GM12892 (cell line): ENCODE results near the gene COL18A1.

Experiments used
- DNase-seq: peaks from one replicate; pipeline ENCODE4 v3.0.0; 2011; ENCODE audit not compliant: insufficient read length
- FAIRE-seq: peaks from 2 replicates; lab custom pipeline; 2011; peaks lifted over from hg19 to GRCh38; lab: Jason Lieb, UNC
- POLR2A ChIP-seq: IDR thresholded peaks from 2 replicates; pipeline ENCODE4 v1.6.1; 2011; ENCODE audit warnings: low read depth, low read length, control low read depth
- POLR2AphosphoS5 ChIP-seq: IDR thresholded peaks from 2 replicates; pipeline ENCODE4 v1.6.1; 2011; ENCODE audit warnings: low read depth, low read length, control low read depth
- TAF1 ChIP-seq: IDR thresholded peaks from 2 replicates; pipeline ENCODE4 v1.6.1; 2011; ENCODE audit warnings: low read depth, mild to moderate bottlenecking, control low read depth, low read length, borderline replicate concordance

Gene COL18A1

GRCh38 chr21:45477176-45478114, 72.5 kb downstream of the COL18A1 start:
- TF ChIP-seq POLR2A (no peak), POLR2AphosphoS5 (no peak), TAF1 (no peak)
- DNase-seq (no peak), FAIRE-seq (no peak)

- peak; percentile 69 for DNase-seq
- FAIRE-seq = peak; percentile 57
- no peak for TF ChIP-seq POLR2A
- no peak for TF ChIP-seq TAF1
- TF ChIP-seq POLR2AphosphoS5 = no peak
Observed at GRCh38 chr21:45478115-45478801, 73.3 kb downstream of the COL18A1 start.

GRCh38 chr21:45478816-45479669, 74.1 kb downstream of the COL18A1 start:
- no peak for TF ChIP-seq TAF1
- no peak for TF ChIP-seq POLR2AphosphoS5
- TF ChIP-seq POLR2A = no peak
- FAIRE-seq = peak; percentile 30

GRCh38 chr21:45479691-45480675, 75.0 kb downstream of the COL18A1 start:
- FAIRE-seq = no peak
- no peak for DNase-seq
- TF ChIP-seq POLR2AphosphoS5 (no peak), POLR2A (no peak), TAF1 (no peak)

More at GRCh38 chr21:45478816-45479669, 74.1 kb downstream of the COL18A1 start:
- no peak for DNase-seq

- no peak for DNase-seq
- FAIRE-seq = no peak
- no peak for TF ChIP-seq POLR2A
Observed at GRCh38 chr21:45480701-45481500, 75.9 kb downstream of the COL18A1 start.

- DNase-seq (no peak), FAIRE-seq (no peak)
- no peak for TF ChIP-seq POLR2A
- no peak for TF ChIP-seq TAF1
- TF ChIP-seq POLR2AphosphoS5 = no peak
Observed at GRCh38 chr21:45481566-45481965, 76.6 kb downstream of the COL18A1 start.

GRCh38 chr21:45481977-45482898, 77.3 kb downstream of the COL18A1 start:
- DNase-seq (no peak), FAIRE-seq (no peak)
- TF ChIP-seq TAF1 (no peak), POLR2AphosphoS5 (no peak), POLR2A (no peak)

GRCh38 chr21:45482899-45483821, 78.2 kb downstream of the COL18A1 start:
- FAIRE-seq = no peak
- TF ChIP-seq TAF1 (no peak), POLR2A (no peak), POLR2AphosphoS5 (no peak)
- DNase-seq = no peak

- DNase-seq (no peak), FAIRE-seq (no peak)
Observed at GRCh38 chr21:45484318-45484717, 79.4 kb downstream of the COL18A1 start.

More at GRCh38 chr21:45484318-45484717, 79.4 kb downstream of the COL18A1 start:
- TF ChIP-seq POLR2AphosphoS5 = no peak
- no peak for TF ChIP-seq TAF1
- TF ChIP-seq POLR2A = no peak
